HepG2 (cell line): ENCODE results near the gene PTPRE. TPM values are rescaled to one million over a fixed set of nuclear protein-coding genes. Genes with fewer than 3 reads are reported as not detected.

Source experiments
- HIVEP1 ChIP-seq: sonication (generic); formaldehyde crosslinking; IDR thresholded peaks from 2 replicates; pipeline ENCODE4 v1.4.0; 2020; ENCODE audit warnings: mild to moderate bottlenecking, missing genetic modification reagents
- RBM22 ChIP-seq: fragments of 200-400 bp; formaldehyde crosslinking; optimal IDR thresholded peaks from 2 replicates; pipeline ENCODE3; 2017; ENCODE audit warnings: mild to moderate bottlenecking, low read length, moderate library complexity
- ZFYVE20 ChIP-seq: sonication (generic); formaldehyde crosslinking; IDR thresholded peaks from 2 replicates; pipeline ENCODE4 v1.8.0; 2023; ENCODE audit warnings: low read depth, mild to moderate bottlenecking, moderate library complexity, missing genetic modification reagents, borderline replicate concordance
- ZNF230 ChIP-seq: sonication (generic); formaldehyde crosslinking; IDR thresholded peaks from 2 replicates; pipeline ENCODE4 v1.4.0; 2020; ENCODE audit warnings: mild to moderate bottlenecking, missing genetic modification reagents
- ZNF276 ChIP-seq: sonication (generic); formaldehyde crosslinking; IDR thresholded peaks from 2 replicates; pipeline ENCODE4 v1.4.0; 2020; ENCODE audit warnings: mild to moderate bottlenecking, low read depth, missing genetic modification reagents
- ZNF550 ChIP-seq: sonication (generic); formaldehyde crosslinking; IDR thresholded peaks from 2 replicates; pipeline ENCODE4 v1.4.0; 2020; ENCODE audit warnings: mild to moderate bottlenecking, missing genetic modification reagents, borderline replicate concordance
- polyA plus RNA-seq, 8 experiments: library from polyadenylated mRNA; depleted of rRNA in 3 of 8; stranded (reverse) in 7 of 8; unstranded in 1 of 8; fragments of >200 nt; fragmentation: Illumina TruSeq in 4 of 8; extraction: Trizol in 4 of 8; gene quantifications; 2 replicates each; pipeline versions ENCODE4 v1.2.1 to v1.2.3, GENCODE V29; 2011 to 2016; ENCODE audit warnings: low read depth in 4 of 8, missing spikeins in 1 of 8, mixed read lengths in 1 of 8; ENCODE audit not compliant: insufficient read depth in 1 of 8
- total RNA-seq, 5 experiments: library from RNA; depleted of rRNA; stranded (reverse); fragments of >200 nt; fragmentation: Illumina TruSeq; extraction: Trizol; gene quantifications; 2 replicates each; pipeline ENCODE4 v1.2.3, GENCODE V29; 2016; ENCODE audit warnings: low read depth in 1 of 5
- TF ChIP-seq, protein P1 (sequence below): sonication (generic); formaldehyde crosslinking; conservative IDR thresholded peaks from 2 replicates; pipeline ENCODE4 v1.8.0; 2022; ENCODE audit warnings: mild to moderate bottlenecking, moderate library complexity, missing genetic modification reagents
- TF ChIP-seq, protein P2 (sequence below): sonication (generic); formaldehyde crosslinking; IDR thresholded peaks from 2 replicates; pipeline ENCODE4 v1.9.0; 2021; ENCODE audit warnings: missing genetic modification reagents, borderline replicate concordance

The PTPRE gene
- total and polyA plus RNA-seq, 2 of the 13 experiments (the other 11 are each of a cell fraction or from before 2014, with no cell fraction given), result 0.01 to 0.02 TPM

- TF ChIP-seq, protein P1, sequence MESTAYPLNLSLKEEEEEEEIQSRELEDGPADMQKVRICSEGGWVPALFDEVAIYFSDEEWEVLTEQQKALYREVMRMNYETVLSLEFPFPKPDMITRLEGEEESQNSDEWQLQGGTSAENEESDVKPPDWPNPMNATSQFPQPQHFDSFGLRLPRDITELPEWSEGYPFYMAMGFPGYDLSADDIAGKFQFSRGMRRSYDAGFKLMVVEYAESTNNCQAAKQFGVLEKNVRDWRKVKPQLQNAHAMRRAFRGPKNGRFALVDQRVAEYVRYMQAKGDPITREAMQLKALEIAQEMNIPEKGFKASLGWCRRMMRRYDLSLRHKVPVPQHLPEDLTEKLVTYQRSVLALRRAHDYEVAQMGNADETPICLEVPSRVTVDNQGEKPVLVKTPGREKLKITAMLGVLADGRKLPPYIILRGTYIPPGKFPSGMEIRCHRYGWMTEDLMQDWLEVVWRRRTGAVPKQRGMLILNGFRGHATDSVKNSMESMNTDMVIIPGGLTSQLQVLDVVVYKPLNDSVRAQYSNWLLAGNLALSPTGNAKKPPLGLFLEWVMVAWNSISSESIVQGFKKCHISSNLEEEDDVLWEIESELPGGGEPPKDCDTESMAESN (CRISPR knock-in tag), result no peak
- TF ChIP-seq, protein P2, sequence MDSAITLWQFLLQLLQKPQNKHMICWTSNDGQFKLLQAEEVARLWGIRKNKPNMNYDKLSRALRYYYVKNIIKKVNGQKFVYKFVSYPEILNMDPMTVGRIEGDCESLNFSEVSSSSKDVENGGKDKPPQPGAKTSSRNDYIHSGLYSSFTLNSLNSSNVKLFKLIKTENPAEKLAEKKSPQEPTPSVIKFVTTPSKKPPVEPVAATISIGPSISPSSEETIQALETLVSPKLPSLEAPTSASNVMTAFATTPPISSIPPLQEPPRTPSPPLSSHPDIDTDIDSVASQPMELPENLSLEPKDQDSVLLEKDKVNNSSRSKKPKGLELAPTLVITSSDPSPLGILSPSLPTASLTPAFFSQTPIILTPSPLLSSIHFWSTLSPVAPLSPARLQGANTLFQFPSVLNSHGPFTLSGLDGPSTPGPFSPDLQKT (CRISPR knock-in tag), result no peak
- TF ChIP-seq ZNF276 (CRISPR knock-in tag) (no peak), HIVEP1 (no peak), ZNF550 (CRISPR knock-in tag) (no peak), ZFYVE20 (CRISPR knock-in tag) (no peak), ZNF230 (no peak), RBM22 (no peak)
These were observed 111.8 kb downstream of the PTPRE start (continued) for GRCh38 chr10:128018691-128019090.
